PC-9 (cell line): ENCODE measurements around the gene PWWP2B. TPM values are rescaled to one million over a fixed set of nuclear protein-coding genes. Genes with fewer than 3 reads are reported as not detected.

ENCODE experiments used
- BruUV-seq: library from RNA; stranded (reverse); fragments of 400-500 nt; replicated peaks from 2 replicates; lab custom pipeline; 2021; lab: Mats Ljungman, UMichigan
- CTCF ChIA-PET: fragments of 300-600 bp; sonication (Branson Sonifier 250); formaldehyde crosslinking; loops from one replicate; lab custom pipeline; 2022; ENCODE audit warnings: antibody characterized with exemption; lab: Charles Lee
- POLR2A ChIA-PET: fragments of 300-600 bp; sonication (Branson Sonifier 250); formaldehyde crosslinking; loops from one replicate; lab custom pipeline; 2022; ENCODE audit warnings: antibody characterized with exemption; ENCODE audit not compliant: unreplicated experiment; lab: Charles Lee
- DNase-seq, 2 experiments: peaks; one replicate each; pipeline versions ENCODE4 v3.0.0 to v3.0.0-alpha.2; 2015 to 2022; ENCODE audit warnings: mixed read lengths in 1 of 2
- H2AFZ ChIP-seq: fragments of 200-600 bp; sonication (generic); 2 replicates; pipeline ENCODE4 v1.8.1; 2017; ENCODE audit warnings: antibody characterized with exemption
- H3F3A ChIP-seq: fragments of 200-600 bp; sonication (generic); 2 replicates; pipeline ENCODE4 v1.8.1; 2017; ENCODE audit warnings: antibody characterized with exemption, mild to moderate bottlenecking, low read depth; ENCODE audit not compliant: insufficient read depth
- H3K27ac ChIP-seq: fragments of 200-600 bp; sonication (generic); 2 replicates; pipeline ENCODE4 v1.6.1; 2016; ENCODE audit warnings: mixed run types
- H3K27me3 ChIP-seq: fragments of 200-600 bp; sonication (generic); 2 replicates; pipeline ENCODE4 v1.6.1; 2016; ENCODE audit warnings: low read depth, mixed run types; ENCODE audit not compliant: insufficient read depth
- H3K36me3 ChIP-seq: fragments of 200-600 bp; sonication (generic); 2 replicates; pipeline ENCODE4 v1.6.1; 2016; ENCODE audit warnings: low read depth, mixed run types
- H3K4me1 ChIP-seq: fragments of 200-600 bp; sonication (generic); replicated peaks from 2 replicates; pipeline ENCODE4 v1.6.1; 2016; ENCODE audit warnings: mixed run types; ENCODE audit not compliant: insufficient read depth
- H3K4me2 ChIP-seq: fragments of 200-600 bp; sonication (generic); 2 replicates; pipeline ENCODE4 v1.6.1; 2017; ENCODE audit warnings: mixed run types
- H3K4me3 ChIP-seq: fragments of 200-600 bp; sonication (generic); 2 replicates; pipeline ENCODE4 v1.6.1; 2016; ENCODE audit warnings: mixed run types
- H3K79me2 ChIP-seq: fragments of 200-600 bp; sonication (generic); 2 replicates; pipeline ENCODE4 v1.6.1; 2017; ENCODE audit warnings: low read depth, mixed run types
- H3K9me2 ChIP-seq: fragments of 200-600 bp; sonication (generic); 2 replicates; pipeline ENCODE4 v1.8.1; 2017; ENCODE audit warnings: mild to moderate bottlenecking; ENCODE audit not compliant: insufficient read depth
- H3K9me3 ChIP-seq: fragments of 200-600 bp; sonication (generic); 2 replicates; pipeline ENCODE4 v1.8.1; 2016; ENCODE audit warnings: low read depth; ENCODE audit not compliant: insufficient read depth
- H4K20me1 ChIP-seq: fragments of 200-600 bp; sonication (generic); 2 replicates; pipeline ENCODE4 v1.8.1; 2017; ENCODE audit not compliant: insufficient read depth
- EZH2 ChIP-seq: fragments of 200-600 bp; sonication (generic); IDR thresholded peaks from 2 replicates; pipeline ENCODE4 v1.8.0; 2017; ENCODE audit warnings: antibody characterized with exemption, low read depth
- intact Hi-C: fragments of 100-400 bp; cut with micrococcal nuclease; formaldehyde crosslinking; loops from one replicate; pipeline ENCODE4 v1.10.0; 2022; ENCODE audit not compliant: unreplicated experiment
- total RNA-seq: library from RNA; stranded (reverse); gene quantifications from 2 replicates; pipeline ENCODE4 v1.2.3, GENCODE V29; 2021
- TF ChIP-seq, protein P1 (sequence below): fragments of 200-600 bp; sonication (generic); conservative IDR thresholded peaks from 2 replicates; pipeline ENCODE4 v1.6.1; 2017; ENCODE audit warnings: mixed run types, antibody characterized with exemption, mild to moderate bottlenecking, moderate library complexity

PWWP2B gene
- total RNA-seq, 1 experiment from 2014 or later, result 16.9 TPM

DNA sequence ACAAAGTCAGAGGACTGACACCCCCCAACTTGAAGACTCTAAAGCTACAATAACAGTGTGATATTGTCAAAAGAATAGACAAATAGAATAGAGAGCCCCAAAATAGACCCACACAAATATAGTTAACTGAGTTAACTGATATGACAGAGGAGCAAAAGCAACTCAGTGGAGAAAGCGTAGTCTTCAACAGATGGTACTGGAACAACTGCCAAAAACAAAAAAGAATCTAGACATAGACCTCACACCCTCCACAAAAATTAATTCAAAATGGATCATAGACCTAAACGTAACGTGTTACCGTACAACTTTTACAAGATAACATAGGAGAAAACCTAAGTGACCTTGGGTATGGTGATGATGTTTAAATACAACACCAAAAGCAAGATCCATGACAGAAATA lies 28.6 kb upstream of the PWWP2B start:
- Histone ChIP-seq H3K4me2 (no peak overlapping the region), H4K20me1 (no peaks in the 10 kb centered on the region), H3K4me3 (no peak overlapping the region), H3K36me3 (no peaks in the 10 kb centered on the region), H3K9me2 (no peaks in the 10 kb centered on the region), H3K79me2 (no peaks in the 10 kb centered on the region), H3K27ac (no peak overlapping the region), H3F3A (no peaks in the 10 kb centered on the region), H3K4me1 (no peaks in the 10 kb centered on the region), H3K27me3 (no peaks in the 10 kb centered on the region), H3K9me3 (no peaks in the 10 kb centered on the region), H2AFZ (no peak overlapping the region)
- no peak for DNase-seq
- intact Hi-C loops, result no loop called here
- CTCF ChIA-PET, result no interaction called here
- TF ChIP-seq, protein P1, sequence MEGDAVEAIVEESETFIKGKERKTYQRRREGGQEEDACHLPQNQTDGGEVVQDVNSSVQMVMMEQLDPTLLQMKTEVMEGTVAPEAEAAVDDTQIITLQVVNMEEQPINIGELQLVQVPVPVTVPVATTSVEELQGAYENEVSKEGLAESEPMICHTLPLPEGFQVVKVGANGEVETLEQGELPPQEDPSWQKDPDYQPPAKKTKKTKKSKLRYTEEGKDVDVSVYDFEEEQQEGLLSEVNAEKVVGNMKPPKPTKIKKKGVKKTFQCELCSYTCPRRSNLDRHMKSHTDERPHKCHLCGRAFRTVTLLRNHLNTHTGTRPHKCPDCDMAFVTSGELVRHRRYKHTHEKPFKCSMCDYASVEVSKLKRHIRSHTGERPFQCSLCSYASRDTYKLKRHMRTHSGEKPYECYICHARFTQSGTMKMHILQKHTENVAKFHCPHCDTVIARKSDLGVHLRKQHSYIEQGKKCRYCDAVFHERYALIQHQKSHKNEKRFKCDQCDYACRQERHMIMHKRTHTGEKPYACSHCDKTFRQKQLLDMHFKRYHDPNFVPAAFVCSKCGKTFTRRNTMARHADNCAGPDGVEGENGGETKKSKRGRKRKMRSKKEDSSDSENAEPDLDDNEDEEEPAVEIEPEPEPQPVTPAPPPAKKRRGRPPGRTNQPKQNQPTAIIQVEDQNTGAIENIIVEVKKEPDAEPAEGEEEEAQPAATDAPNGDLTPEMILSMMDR, result no peak
- TF ChIP-seq EZH2, result no peak
- POLR2A ChIA-PET, result no interaction called here
- BruUV-seq, result no TSS peak

DNA sequence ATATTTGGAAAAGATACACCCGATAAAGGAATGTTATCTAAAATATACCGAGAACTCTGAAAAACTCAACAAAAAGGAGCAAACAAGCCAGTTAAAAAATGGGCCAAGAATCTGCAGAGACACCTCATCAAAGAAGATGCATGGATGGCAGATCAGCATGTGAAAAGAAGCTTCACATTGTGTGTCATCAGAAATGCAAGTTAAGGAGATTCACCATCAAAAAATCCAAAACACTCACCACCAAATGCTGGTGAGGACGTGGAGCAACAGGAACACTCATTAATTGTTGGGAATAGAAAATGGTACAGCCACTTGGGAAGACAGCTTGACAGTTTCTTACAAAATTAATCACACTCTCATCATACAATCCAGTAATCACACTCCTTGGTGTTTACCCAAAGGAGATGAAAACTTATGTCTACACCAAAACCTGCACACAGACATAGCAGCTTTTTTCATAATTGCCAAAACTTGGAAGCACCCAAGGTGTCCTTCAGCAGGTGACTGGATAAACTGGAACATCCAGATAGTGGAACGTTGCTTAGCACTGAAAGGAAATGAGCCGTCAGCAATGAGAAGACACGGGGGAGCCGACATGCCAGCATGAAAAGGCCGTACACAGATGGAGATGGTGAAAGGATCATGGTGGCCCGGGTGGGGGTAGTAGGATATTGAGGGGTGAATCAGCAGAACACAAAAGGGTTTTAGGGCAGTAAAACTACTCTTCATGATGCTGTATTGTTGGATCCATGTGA lies 27.9 kb upstream of the PWWP2B start:
- ChIA-PET POLR2A (no interaction called here), CTCF (no interaction called here)
- H3F3A ChIP-seq, result no peaks in the 10 kb centered on the region
- H3K4me1 ChIP-seq, result no peaks in the 10 kb centered on the region
- H3K27ac ChIP-seq, result no peak overlapping the region
- H3K9me2 ChIP-seq, result no peaks in the 10 kb centered on the region
- H3K36me3 ChIP-seq, result no peaks in the 10 kb centered on the region
- H2AFZ ChIP-seq, result no peak overlapping the region
- no peak overlapping the region for H3K4me3 ChIP-seq
- H4K20me1 ChIP-seq, result no peaks in the 10 kb centered on the region
- BruUV-seq, result no TSS peak
- intact Hi-C loops, result no loop called here
- H3K4me2 ChIP-seq, result no peak overlapping the region
- no peaks in the 10 kb centered on the region for H3K79me2 ChIP-seq
- DNase-seq, result no peak
- no peak for TF ChIP-seq EZH2
- TF ChIP-seq, protein P1, result no peak
- H3K27me3 ChIP-seq, result no peaks in the 10 kb centered on the region
- no peaks in the 10 kb centered on the region for H3K9me3 ChIP-seq

DNA sequence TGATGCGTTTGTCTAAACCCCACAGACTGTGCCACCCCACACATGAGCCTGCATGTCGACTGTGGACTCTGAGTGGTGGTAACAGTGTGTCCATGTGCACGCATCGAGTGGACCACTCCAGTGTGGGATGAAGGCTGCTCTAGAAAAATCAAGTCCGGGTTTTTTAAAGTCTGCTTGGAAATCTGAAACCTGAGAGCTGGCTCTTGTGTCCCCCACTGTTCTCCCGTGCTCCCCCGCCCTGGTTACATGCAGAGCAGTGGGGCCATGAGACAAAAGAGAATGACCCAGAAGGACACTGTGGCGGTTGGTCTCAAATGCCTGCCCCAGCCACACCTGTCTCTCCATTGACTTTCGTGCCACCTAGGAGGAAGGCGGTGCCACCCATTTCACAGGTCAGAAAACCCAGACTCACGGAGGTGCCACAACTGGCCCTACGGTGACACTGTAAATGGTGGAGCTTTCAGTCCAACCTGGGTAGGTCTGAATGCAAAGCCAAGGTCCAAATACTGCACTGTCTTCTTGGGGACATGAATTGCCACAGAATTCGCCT lies 27.3 kb upstream of the PWWP2B start:
- POLR2A ChIA-PET, result no interaction called here
- no peak overlapping the region for H3K4me3 ChIP-seq
- H3F3A ChIP-seq, result no peaks in the 10 kb centered on the region
- no peak overlapping the region for H3K27ac ChIP-seq
- no peaks in the 10 kb centered on the region for H3K9me2 ChIP-seq
- no peaks in the 10 kb centered on the region for H4K20me1 ChIP-seq
- no peaks in the 10 kb centered on the region for H3K27me3 ChIP-seq
- no peak for DNase-seq
- intact Hi-C loops, result loop anchor here (5.0 kb wide), 1 partner anchor 147 kb away; no protein-coding TSS in a partner anchor
- TF ChIP-seq EZH2, result no peak
- TF ChIP-seq, protein P1, result no peak
- H3K36me3 ChIP-seq, result no peaks in the 10 kb centered on the region
- no peak overlapping the region for H2AFZ ChIP-seq
- no TSS peak for BruUV-seq
- no peaks in the 10 kb centered on the region for H3K9me3 ChIP-seq
- H3K4me1 ChIP-seq, result no peaks in the 10 kb centered on the region
- H3K79me2 ChIP-seq, result no peaks in the 10 kb centered on the region
- CTCF ChIA-PET, result no interaction called here
- no peak overlapping the region for H3K4me2 ChIP-seq
